ENCODE measurements around the gene CDRT15.

GRCh38 chr17:14204546-14204945 is 32.1 kb downstream of the CDRT15 start:
- TF ChIP-seq POLR2AphosphoS5 (IDR thresholded peaks at IDR 0.05; ENCODE audit: borderline replicate concordance, low read depth, low read length), result no peak
- TF ChIP-seq EZH2 (IDR thresholded peaks at IDR 0.05), result no peak

Measured in SK-N-MC (cell line).